ENCODE measurements around the gene PIGK.

DNA sequence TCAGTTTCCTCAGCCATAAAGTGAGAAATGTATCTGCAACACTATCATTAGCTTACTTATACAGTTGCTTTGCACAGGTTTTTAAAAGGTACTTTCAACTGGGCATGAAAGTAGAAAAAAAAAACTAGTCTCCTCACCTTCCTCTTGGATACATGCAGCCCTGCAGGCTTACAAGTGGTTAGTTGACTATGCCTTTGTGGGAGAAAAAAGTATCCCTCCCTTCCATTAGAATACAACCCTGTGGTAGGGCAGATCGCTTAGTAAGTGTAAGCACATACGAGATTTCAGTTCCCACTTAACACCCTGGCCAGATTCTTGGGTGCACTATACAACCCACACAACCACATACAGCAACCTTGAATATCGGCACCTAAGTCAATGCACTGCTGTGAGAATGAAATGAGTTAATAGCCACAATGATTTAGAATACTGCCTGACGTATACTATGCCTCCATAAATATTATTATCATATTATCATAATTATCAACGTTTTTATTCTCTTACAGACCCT lies 54.7 kb downstream of the PIGK start:
- TF ChIP-seq, protein P1, sequence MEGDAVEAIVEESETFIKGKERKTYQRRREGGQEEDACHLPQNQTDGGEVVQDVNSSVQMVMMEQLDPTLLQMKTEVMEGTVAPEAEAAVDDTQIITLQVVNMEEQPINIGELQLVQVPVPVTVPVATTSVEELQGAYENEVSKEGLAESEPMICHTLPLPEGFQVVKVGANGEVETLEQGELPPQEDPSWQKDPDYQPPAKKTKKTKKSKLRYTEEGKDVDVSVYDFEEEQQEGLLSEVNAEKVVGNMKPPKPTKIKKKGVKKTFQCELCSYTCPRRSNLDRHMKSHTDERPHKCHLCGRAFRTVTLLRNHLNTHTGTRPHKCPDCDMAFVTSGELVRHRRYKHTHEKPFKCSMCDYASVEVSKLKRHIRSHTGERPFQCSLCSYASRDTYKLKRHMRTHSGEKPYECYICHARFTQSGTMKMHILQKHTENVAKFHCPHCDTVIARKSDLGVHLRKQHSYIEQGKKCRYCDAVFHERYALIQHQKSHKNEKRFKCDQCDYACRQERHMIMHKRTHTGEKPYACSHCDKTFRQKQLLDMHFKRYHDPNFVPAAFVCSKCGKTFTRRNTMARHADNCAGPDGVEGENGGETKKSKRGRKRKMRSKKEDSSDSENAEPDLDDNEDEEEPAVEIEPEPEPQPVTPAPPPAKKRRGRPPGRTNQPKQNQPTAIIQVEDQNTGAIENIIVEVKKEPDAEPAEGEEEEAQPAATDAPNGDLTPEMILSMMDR (IDR thresholded peaks at IDR 0.05), result no peak
- TF ChIP-seq POLR2A (IDR thresholded peaks at IDR 0.05), result no peak
